GM12872 (cell line): ENCODE results near the gene TMEM33.

Source experiments
- TF ChIP-seq, protein P1 (sequence below): IDR thresholded peaks from 3 replicates; pipeline ENCODE4 v1.5.1; 2011; ENCODE audit warnings: low read depth, mild to moderate bottlenecking, low read length, moderate library complexity; ENCODE audit not compliant: insufficient read depth

TMEM33 gene

GRCh38 chr4:41896648-41897047 is 38.6 kb upstream of the TMEM33 start:
- TF ChIP-seq, protein P1, sequence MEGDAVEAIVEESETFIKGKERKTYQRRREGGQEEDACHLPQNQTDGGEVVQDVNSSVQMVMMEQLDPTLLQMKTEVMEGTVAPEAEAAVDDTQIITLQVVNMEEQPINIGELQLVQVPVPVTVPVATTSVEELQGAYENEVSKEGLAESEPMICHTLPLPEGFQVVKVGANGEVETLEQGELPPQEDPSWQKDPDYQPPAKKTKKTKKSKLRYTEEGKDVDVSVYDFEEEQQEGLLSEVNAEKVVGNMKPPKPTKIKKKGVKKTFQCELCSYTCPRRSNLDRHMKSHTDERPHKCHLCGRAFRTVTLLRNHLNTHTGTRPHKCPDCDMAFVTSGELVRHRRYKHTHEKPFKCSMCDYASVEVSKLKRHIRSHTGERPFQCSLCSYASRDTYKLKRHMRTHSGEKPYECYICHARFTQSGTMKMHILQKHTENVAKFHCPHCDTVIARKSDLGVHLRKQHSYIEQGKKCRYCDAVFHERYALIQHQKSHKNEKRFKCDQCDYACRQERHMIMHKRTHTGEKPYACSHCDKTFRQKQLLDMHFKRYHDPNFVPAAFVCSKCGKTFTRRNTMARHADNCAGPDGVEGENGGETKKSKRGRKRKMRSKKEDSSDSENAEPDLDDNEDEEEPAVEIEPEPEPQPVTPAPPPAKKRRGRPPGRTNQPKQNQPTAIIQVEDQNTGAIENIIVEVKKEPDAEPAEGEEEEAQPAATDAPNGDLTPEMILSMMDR: no peak

GRCh38 chr4:41897698-41898097 is 37.5 kb upstream of the TMEM33 start:
- TF ChIP-seq, protein P1: no peak

DNA sequence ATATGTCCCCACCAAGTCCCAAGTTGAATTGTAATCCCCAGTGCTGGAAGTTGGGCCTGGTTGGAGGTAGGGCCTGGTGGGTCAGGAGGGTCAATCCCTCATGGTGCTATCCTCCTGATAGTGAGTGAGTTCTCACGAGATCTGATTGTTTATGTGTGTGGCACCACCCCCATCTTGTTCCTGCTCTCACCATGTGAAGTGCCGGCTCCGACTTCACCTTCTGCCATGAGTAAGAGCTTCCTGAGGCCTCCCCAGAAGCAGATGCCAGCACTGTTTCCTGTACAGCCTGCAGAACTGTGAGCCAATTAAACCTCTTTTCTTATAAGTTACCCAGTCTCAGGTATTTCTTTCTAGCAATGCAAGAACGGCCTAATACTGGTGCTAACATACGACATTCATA is 22.7 kb upstream of the TMEM33 start:
- TF ChIP-seq, protein P1: no peak

DNA sequence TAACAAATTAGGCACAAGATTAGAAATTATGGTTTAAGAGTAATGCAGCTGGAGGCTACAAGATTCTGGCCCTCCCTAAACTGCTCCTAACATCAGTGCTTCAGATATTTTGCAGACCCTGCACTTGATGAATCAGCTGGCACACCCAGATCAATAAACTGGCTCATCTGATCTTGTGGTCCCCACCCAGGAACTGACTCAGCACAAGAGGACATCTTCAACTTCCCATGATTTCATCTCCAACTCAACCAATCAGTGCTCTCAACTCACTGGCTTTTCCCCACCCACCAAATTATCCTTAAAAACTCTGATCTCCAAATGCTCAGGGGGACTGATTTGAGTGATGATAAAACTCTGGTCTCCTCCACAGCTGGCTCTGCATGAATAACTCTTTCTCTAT is 21.7 kb upstream of the TMEM33 start:
- TF ChIP-seq, protein P1: no peak

GRCh38 chr4:41918278-41918677 is 17.0 kb upstream of the TMEM33 start:
- TF ChIP-seq, protein P1: no peak

GRCh38 chr4:41921476-41921875 is 13.8 kb upstream of the TMEM33 start:
- TF ChIP-seq, protein P1: no peak

GRCh38 chr4:41927796-41928499 is 7.3 kb upstream of the TMEM33 start:
- TF ChIP-seq, protein P1: no peak
